HG02973 (cell line): ENCODE results near the gene CNOT6.
"Not testable (repeated sequence)": the region's sequence is repeated elsewhere in the genome, so short reads cannot be mapped to it uniquely, and the experiment has no call there.

Experiments
- ATAC-seq: cut with Tn5 transposase; IDR thresholded peaks from one replicate; pipeline ENCODE4 v1.9.1; 2021; ENCODE audit warnings: moderate library complexity; ENCODE audit not compliant: unreplicated experiment

The CNOT6 gene

GRCh38 chr5:180515974-180516373 lies 21.8 kb downstream of the CNOT6 start:
- not testable (repeated sequence) for ATAC-seq

DNA sequence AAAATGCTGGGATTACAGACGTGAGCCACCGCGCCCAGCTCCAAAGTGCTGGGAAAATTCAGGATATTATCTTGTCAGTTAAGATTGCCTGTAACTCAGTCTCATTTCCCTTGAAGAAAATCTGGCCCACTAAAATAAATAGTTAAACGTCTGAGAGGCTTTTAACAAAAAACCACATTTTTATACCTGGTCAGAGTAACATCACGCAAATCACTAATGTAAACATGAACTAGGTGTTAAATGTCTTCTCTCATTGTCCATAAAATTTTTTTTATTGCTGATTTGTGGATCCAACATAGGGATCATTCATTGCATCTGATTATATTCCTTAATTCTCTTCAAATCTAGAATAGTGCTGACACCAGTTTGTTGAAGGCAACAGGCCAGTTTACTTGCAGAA lies 22.3 kb downstream of the CNOT6 start:
- ATAC-seq, result no peak

- no peak for ATAC-seq
These were observed 24.9 kb downstream of the CNOT6 start for GRCh38 chr5:180519098-180519497.

DNA sequence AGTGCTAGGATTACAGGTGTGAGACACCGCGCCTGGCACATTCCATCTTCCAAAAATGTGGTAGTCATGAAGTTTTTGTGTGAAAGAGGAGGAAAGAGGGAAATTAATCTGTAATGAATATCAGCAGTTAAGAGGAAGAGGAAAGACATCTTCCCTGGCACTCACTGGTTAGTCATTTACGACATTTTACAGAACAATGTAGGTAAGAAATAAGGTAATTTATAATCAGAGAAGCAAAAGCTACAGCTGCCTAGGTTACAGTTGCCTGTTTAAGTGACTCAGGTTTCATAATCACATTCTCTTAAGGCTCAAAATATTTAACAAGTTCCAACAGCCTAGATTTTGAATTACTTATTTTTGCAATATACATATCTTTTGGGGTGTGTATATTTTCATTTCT lies 26.9 kb downstream of the CNOT6 start:
- no peak for ATAC-seq

GRCh38 chr5:180521591-180521990 lies 27.4 kb downstream of the CNOT6 start:
- no peak for ATAC-seq

DNA sequence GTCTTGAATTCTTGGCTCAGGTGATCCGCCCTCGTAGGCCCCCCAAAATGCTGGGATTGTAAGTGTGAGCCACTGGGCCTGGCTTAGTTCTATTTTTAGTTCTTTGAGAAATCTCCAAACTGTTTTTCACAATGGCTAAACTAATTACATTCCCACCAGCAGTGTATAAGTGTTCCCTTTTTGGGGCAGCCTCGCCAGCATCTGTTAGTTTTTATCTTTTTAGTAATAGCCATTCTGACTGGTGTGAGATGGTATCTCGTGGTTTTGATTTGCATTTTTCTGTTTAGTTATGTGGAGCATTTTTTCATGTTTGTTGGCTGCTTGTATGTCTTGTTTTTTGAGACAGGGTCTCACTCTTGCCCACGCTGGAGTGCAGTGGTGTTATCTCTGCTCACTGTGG lies 28.2 kb downstream of the CNOT6 start:
- ATAC-seq, result no peak

GRCh38 chr5:180523629-180524466 lies 29.7 kb downstream of the CNOT6 start:
- no peak for ATAC-seq

DNA sequence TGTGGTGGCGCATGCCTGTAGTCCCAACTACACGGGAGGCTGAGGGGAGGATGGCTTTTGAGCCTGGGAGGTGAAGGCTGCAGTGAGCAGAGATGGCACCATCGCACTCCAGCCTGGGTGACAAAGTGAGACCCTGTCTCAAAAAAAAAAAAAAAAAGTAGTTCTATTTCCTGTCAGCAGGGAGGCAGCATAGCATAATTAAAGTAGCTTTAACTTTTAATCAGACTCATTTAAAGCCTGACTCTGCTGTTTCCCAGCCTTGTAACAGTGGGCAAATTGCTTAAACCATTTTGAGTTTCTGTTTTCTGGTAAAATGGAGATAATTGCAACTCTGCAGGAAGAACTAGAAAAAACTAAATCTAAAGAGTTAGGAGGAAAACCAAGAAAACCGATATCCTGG lies 31.2 kb downstream of the CNOT6 start:
- no peak for ATAC-seq

GRCh38 chr5:180526269-180526668 lies 32.1 kb downstream of the CNOT6 start:
- ATAC-seq, result no peak

GRCh38 chr5:180527659-180528058 lies 33.5 kb downstream of the CNOT6 start:
- ATAC-seq, result no peak

- not testable (repeated sequence) for ATAC-seq
These were observed 36.9 kb downstream of the CNOT6 start for GRCh38 chr5:180531036-180531585.

DNA sequence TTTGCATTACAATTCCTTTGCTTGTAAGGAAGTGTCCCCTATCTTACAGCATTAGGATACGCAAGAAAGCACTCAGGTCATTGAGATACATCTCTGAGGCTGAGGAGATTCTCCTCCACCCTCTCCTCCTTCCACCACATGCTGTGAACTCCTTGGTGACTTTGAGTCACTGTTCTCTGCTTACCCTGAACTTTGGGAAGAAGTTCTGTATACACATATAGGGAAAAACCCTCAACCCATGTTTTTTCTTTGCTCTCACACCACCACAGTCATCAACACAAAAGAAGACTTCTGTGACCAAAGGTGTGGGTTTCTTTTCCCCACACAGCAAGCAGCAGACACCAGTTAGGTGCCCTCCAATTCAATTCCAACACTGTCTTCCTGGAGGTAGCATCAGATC lies 38.1 kb downstream of the CNOT6 start:
- no peak for ATAC-seq

DNA sequence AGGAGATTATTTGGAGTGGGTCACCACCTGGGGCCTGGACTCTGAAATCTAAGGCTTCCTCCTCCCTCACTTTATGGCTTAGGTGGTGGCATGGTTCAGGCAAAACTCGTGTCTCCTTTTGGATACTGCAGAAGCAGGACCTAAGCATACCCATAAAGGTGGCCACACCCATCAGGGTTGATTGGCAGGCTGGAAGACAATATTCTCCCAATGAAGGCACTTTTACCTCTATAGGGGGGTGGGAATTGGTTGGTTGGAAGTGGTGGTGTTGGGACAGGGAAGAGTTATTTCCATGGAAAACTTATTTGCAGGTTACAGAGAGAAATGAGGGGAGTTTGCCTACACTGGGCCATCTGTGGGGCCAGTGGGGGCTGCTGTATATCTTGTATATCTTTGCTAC lies 39.7 kb downstream of the CNOT6 start:
- no peak for ATAC-seq

DNA sequence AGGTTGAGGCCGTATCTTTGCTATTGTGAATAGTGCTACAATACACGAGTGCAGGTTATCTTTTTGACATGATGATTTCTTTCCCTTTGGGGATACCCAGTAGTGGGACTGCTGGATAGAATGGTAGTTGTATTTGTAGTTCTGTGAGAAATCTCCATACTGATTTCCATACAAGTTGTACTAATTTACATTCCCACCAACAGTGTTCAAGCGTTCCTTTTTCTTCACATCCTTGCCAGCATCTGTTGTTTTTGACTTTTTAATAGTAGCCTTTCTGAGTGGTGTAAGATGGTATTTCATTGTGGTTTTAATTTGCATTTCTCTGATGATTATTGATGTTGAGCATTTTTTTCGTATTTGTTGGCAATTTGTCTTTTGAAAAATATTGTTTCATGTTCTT lies 41.4 kb downstream of the CNOT6 start:
- ATAC-seq, result no peak

GRCh38 chr5:180540050-180540694 lies 46.0 kb downstream of the CNOT6 start:
- peak; percentile 97 for ATAC-seq

- no peak for ATAC-seq
These were observed 47.5 kb downstream of the CNOT6 start for GRCh38 chr5:180541710-180542109.

GRCh38 chr5:180545248-180545647 lies 51.1 kb downstream of the CNOT6 start:
- no peak for ATAC-seq

DNA sequence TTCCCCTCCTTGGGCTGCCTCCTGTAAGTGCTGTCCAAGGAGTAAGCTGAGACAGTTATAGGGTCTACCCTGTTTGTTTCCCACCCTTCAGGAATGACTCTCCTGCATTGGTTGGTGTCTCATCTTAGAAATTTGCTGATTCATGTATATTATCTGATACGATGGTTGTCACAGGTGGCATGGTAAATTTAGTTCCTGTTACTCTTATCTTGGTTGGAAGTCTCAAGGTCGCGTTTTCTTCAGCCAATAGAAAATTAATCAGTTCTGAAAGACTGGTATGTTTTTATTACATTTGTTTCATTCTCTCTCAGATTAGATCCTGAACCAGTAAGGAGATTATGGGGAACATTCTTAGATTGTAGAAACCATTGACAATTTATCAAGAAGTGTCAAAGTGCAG lies 54.4 kb downstream of the CNOT6 start:
- no peak for ATAC-seq

- ATAC-seq, result no peak
These were observed 59.4 kb downstream of the CNOT6 start for GRCh38 chr5:180553530-180553929.

DNA sequence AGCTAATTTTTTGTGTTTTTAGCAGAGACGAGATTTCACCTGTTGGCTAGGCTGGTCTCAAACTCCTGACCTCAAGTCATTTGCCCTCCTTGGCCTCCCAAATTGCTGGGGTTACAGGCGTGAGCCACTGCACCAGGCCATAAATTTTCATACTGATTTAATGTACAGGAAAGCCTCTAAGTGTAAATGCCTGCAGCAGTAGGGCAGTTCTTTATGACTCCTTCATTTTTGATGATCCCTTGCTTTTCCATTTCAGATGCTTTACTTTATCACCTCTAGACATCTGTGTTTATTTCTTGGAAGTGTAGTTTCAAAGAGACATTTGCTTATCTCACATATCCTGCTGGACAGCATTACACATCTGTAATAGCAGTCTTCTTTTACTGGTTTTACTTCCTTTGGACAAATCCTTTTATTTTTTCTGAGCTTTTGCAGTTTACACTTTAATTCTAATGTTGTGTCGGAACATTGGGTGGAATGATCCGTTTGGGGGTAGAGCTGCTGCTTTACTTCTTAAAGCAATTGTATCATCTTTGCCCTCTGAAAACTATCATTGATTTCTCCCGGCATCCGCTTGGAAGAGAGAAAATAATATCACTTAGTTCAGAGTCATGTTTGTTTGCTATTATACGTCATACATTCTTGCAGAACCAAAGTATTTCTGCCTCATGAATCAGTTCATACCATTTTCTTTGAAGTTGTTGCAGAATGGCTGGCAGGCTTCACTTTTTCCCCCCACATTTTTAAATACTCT lies 61.2 kb downstream of the CNOT6 start:
- no peak for ATAC-seq

DNA sequence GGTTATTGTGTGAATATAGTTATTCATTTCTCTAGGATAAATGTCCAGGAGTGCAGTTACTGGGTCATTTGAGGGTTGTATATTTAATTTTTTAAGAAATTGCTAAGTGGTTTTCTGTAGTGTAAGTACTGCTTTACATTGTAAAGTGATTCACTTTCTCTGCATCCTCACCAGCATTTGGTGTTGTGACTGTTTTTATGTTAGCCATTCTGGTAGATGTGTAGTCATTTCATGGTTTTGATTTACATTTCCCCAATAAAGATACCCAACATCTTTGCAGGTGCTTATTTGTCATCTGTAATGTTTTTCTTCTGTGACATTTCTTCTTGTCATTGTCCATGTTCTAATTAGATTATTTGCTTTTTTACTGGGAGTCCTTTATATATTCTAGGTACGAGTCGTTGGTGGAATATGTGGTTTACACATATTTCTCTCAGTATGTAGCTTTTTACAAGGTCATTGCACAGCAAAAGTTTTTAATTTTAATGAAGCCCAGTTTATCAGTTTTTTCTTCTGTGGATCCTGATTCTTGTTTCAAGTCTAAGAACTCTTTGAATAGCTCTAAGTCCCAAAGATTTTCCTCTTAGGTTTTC lies 63.1 kb downstream of the CNOT6 start:
- no peak for ATAC-seq
